GM18870 (cell line): ENCODE results near the gene PMM2.

Experiments used
- ATAC-seq: cut with Tn5 transposase; IDR thresholded peaks from one replicate; pipeline ENCODE4 v1.9.1; 2021; ENCODE audit warnings: moderate library complexity; ENCODE audit not compliant: unreplicated experiment

PMM2 gene

DNA sequence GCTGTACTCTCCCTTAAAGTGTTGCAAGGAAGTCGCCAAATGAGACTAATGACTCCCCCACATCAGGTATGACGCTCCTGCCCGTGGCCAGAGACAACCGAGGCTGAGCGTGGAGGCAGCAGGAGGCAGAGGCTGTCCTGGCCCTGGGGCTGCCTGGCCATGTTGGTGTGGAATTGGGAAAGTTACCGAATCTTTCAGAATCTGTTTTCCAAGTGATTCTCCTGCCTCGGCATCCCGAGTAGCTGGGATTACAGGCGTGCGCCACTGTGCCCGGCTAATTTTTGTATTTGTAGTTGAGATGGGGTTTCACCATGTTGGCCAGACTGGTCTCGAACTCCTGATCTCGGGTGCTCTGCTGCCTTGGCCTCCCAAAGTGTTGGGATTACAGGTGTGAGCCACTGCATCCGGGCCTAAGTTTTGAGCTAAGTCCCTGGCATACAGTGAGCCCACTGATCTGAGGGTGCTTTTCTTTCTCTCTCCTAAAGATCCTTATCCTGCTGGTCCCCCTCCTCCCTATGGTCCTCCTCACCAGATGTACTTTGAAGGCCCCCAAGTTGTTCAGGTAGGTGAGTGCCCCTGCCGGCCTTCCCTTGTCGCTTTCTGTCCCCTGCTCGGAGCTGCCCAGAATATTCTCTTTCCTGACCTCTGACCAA lies 85.2 kb downstream of the PMM2 start:
- ATAC-seq: no peak

GRCh38 chr16:8885674-8886592 lies 88.3 kb downstream of the PMM2 start:
- ATAC-seq: no peak

DNA sequence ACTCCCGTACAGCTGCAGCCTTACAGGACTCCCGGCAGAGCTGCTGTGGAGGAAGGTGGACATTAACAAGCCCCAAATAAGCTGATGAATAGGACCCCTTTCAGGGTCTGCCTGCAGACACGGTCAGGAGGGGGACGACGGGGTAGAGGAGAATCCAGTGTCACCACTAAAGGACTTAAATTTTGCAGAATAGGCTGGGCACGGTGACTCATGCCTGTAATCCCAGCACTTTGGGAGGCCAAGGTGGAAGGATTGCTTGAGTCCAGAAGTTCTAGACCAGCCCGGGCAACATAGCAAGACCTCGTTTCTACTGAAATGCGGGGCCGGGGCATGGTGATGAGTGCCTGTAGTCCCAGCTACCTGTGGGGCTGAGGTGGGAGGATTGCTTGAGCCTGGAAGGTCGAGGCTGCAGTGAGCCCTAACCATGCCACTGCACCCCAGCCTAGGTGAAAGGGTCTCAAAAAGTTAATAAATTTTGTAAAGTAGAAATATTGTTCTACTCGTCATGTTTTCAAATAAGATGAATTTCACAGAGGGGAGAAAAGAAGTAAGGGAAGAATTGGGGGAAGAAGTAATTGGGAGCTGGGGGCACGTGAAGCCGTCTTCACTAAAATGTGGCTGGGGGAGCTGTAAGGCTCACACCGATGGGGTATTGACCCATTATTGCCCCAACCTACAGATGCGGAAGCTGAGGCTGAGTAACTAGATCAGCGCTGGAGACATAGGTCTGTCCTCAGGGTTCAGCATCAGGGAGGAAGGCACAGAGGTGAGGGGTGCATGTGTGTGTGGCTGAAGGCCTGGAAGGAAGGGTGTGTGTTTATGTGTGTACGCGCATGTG lies 89.2 kb downstream of the PMM2 start:
- ATAC-seq: no peak

- no peak for ATAC-seq
These were observed 89.8 kb downstream of the PMM2 start for GRCh38 chr16:8887431-8887765.

- ATAC-seq: no peak
These were observed 90.4 kb downstream of the PMM2 start for GRCh38 chr16:8887952-8888560.

DNA sequence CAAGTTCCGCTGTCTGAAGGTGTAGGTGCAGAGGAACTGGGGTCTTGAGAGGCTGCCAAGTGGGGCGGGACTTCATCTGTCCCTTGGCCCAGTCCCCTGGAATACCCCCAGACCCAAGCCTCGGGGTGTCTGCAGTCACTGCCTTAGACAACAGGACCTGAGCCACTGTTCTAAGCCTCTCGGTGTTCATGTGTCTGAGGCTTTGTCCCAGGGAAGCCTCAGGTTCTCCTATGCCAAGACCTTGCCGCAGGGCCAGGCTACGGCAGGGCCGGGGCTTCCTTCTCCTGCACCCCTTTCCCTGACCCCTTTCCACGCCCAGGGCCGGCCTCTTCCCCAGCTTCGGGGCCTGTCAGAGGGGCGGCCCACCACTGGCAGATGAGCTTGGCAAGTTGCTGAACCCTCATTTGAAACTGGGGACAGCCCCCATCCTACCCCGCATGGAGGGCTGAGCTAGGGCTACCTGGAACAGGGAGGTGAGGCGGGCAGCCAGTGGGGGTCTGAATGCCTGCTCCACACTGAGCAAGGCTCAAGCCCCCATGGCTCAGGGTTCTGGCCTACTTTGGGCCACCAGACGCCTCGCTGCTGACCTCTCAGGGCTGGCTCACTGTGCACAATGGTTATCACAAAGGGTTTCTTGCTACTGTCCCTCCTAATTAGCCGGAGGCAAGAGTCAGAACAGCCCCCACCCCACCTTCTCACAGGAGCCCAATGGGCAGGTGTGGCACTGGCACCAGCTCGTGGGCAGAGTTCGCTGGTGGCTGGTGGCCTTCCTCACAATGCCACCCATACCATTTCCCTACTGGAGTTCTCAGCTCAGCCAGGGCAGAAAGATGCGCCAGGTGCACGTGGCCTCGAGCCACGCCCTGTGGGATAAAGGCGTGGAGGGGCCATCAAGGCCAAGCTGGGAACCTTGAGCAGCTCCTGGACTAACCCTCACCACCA lies 91.6 kb downstream of the PMM2 start:
- no peak for ATAC-seq

DNA sequence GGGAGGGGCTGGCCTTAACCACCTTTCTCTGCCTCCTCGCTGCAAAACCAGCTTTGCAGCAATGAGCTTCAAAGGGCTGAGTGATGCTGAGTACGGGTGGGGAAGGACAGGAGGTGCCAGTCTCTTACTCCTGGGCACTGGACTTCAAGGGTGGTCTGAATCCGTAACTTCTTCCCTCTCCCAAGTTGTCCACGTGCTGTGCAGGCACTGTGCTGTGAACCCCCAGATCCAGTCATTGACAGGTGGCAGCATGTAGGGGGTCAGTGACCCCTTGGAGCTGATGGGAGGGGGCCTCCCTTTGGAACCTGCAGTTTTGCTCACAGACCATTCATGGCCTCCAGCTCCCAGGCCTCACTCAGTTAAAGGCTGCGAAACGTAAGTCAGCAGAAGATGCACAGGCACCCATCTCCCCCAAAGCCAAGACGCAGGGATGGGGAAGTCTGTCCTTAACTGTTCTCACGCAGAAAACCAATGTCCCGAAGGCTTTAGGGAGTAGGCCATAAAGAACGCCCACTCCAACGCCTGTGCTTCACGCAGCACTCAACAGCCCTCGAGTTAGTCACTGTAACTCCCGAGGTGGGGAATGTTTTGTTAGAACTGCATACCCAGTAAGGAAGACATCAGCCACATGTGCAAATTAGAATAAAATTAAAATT lies 92.4 kb downstream of the PMM2 start:
- ATAC-seq: no peak

GRCh38 chr16:8890549-8890921 lies 92.9 kb downstream of the PMM2 start:
- ATAC-seq: no peak

- ATAC-seq: peak; percentile 25
These were observed 94.5 kb downstream of the PMM2 start for GRCh38 chr16:8892101-8892575.

- ATAC-seq: no peak
These were observed 95.8 kb downstream of the PMM2 start for GRCh38 chr16:8893426-8893825.

- no peak for ATAC-seq
These were observed 96.5 kb downstream of the PMM2 start for GRCh38 chr16:8893976-8894690.

DNA sequence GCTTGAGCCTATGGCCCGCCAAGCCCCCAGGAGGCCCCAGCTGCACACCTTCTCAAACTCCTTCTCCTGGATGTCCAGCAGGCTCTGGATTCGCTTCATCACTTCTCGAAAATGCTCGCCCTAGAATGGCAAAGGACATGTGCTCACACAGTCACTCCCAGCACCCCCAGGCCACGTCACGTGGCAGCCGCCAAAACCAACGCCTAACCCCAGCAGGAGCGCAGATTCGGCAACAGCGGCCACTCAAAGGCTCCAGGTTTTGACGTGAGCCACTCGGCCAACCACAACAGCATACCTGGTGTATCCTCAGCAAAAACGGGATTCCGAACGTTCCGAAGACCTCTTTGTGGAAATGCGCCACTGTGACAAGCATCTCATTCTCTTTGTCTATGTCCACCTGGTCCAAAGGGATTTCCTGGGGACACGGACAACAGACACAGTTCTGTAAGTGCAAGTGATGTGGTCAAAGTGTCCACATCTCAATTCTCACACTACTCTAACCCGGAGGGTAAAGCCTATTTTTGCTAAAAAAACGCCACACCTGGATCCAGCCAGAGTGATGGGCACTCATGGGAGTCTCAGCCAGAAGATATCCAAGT lies 97.2 kb downstream of the PMM2 start:
- ATAC-seq: no peak

DNA sequence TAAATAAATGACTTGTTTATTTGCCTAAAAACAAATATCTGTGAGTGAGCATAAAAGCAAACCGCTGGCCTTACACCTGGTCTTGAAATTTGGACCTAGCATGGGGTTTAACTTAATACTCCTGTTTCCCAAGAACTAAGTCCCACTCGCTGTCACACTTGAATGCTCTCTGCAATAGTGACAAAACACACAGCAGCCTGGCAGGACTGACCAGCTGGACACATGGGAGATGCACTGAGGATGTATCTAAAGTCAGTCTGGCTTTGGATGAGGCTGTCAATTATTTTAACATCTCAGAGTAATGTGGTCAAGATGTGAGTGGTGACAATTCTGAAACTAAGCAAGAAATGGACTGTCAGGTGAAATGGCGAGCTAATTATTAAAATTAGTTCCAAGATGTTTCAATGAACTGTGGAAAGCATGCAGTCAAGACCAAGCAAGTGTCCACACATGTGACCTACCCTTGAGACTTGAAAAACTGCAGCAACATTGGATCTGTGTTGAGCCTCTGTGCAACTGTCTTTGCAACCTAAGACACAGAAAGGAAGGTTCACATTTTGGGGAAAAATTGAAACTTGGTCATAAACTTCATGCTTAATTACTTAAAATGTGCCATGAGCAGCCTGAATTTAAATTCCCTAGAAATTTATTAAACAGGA lies 101.2 kb downstream of the PMM2 start:
- no peak for ATAC-seq
